ENCODE measurements around the gene RNASEL. TPM values are rescaled to one million over a fixed set of nuclear protein-coding genes. Genes with fewer than 3 reads are reported as not detected.

RNASEL gene
- polyA plus RNA-seq, 12 donors, result 2.8 to 8.9 (median 5.9) TPM; not detected in 1

DNA sequence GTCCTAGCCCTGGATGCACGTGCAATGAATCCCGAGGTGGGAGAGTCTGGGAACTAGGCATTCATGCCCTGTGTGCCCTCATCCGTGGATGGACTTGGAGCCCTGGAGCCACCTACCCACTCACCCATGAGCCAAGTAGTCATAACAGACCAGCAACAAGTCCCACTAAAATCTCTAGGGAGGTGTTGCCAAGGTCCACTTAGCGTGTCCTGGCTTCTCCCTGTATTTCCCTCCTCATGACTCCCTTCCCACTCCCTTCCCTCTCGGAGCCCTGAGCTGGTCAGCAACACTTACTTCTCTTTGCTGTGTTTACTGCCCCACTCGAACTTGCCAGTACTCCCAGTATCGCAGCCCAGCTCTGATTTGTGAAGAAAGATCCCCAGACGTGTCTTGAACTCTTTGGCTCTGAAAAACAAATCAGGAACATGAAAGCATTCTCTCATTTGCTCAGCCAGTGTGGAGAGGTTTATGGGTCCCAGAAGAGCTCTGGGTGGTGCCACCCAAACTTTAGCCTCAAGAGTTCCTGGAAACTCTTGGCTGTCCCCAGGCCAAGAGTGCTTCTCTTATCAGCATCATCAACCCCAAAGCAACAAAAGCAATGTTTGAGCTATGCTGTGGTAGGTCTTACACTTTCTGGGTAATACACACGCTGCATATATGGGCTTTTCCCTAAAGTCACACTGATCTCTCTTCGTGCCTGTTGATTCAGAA is 14.0 kb upstream of the RNASEL start:
- DNase-seq, result no peak

DNA sequence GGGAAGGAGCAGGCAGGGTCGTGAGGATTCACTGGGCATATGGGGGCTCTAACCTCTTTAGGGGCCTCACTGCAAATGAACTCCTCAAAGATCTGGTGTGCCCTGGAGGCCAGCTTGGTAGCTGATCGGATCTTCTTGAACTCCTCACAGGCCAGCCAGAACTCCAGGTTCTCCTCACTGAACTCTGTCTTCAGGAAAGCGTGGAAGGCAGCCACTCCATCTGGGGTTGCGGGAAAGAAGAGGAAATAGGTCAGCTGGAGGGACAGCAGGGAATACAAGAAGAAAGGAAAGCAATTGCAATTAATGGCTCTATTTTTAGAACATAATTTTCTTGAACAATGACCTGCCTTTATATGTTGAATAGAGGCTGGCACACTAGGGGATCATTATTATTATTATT is 12.9 kb upstream of the RNASEL start:
- no peak for DNase-seq

DNA sequence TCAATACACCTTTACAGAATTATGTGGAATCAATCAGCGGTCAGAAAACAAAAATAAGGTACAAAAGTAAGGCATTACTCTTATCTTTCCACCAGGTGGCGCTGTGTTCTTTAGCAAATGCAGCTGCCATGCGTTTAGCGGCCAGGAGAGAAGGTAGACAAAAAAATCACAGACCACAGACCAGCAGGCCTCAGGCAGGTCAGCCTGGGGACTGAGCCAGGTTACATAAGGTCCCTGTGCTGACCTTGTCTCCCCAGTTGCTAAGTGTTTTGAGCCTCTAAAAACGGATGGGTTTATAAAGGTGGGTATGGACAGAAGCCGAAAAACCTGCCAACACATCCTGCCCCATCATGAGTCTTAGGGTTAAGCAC is 12.3 kb upstream of the RNASEL start:
- DNase-seq, result peak; percentile 86

GRCh38 chr1:182600745-182601415 is 11.8 kb upstream of the RNASEL start:
- DNase-seq, result no peak

- DNase-seq, result no peak
These were observed 11.1 kb upstream of the RNASEL start for GRCh38 chr1:182600036-182600713.

DNA sequence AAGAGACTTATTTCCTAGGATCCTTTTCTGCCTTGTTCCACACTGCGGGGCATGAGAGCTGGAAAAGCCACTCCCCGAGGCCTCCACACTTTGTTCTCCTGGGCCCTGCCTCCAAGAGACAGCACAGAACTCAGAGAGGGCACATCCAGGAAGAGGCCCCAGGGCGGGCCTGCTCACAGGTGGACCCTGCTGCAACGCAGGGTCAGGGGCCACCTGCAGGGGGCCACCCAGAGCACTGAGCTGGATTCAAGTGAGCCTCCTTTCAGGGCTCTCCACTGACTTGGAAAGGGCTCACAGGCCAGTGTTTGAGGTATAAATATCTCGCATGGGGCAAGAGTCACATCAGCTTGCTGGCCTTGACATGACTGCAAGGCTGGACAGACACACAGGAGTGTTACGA is 10.3 kb upstream of the RNASEL start:
- no peak for DNase-seq

- no peak for DNase-seq
These were observed 9.2 kb upstream of the RNASEL start for GRCh38 chr1:182598296-182598695.

DNA sequence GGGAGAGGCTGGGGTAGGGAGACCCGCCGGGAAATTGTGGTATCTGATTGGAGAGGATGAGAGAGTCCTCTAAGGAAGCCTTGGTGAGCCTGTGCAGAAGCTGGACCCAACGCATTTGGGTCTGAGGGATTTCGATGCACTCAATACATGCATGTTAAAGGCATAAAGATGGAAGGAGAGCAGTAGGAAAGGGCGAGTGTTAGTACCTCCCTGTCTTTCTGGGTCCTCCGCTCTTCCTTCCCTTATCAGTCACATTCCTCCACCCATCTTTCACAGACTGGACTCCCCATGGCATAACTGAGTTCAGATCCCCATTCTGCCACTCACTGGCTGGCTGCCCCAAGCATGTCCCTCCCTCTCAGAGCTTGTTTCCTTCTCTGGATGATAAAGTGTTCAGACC is 7.9 kb upstream of the RNASEL start:
- no peak for DNase-seq

DNA sequence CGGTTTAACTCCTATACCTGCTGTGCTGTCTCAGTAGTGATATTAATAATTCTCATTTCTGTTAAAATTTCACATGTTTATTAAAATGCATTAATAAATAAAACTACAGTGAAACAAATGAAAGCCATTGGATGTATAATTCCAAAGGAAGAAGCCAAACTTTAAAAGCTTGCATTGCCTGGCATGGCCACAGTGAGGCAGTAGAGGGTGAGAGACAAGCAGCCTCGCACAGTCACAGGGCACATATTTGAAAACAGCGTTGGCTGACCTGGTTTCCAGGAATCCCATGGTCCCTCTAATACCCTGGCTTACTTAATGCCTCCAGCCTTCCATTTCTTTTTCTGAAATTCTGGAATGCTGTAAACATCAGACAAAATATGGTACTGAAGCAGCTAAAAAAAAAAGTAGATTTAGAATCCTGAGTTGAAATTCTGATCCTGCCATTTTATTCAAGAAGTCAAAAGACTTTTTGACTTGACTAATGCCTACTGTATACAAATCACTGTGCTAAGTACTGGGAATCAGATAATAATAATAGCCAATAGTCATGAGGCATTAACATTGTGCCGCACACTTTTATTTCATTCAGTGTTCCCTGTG is 6.7 kb upstream of the RNASEL start:
- no peak for DNase-seq

GRCh38 chr1:182589931-182590330 is 875 bp upstream of the RNASEL start:
- no peak for DNase-seq

- DNase-seq, result no peak
These were observed 464 bp upstream of the RNASEL start for GRCh38 chr1:182589520-182589919.

- DNase-seq, result no peak
These were observed 1.2 kb downstream of the RNASEL start for GRCh38 chr1:182587666-182588499.

DNA sequence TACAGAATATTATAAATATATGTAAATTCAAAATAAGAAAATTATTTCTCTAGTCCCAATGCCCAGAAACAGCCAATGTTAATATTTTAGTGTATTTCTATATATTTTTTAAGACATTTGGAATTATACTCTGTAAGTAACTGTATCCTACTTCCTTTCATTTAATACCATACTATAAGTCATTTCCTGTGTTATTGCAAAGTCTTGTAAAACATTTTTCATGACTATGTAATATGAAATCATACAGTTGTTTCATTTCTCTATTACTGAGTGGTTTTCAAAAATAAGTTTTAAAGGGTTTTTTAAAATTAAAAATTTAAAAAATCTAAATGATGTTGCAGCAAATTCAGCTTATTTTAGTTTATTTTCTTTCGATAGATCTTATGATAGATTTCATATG is 2.0 kb downstream of the RNASEL start:
- no peak for DNase-seq

GRCh38 chr1:182586380-182586779 is 2.7 kb downstream of the RNASEL start:
- DNase-seq, result no peak

- DNase-seq, result no peak
These were observed 4.3 kb downstream of the RNASEL start for GRCh38 chr1:182584746-182585145.

DNA sequence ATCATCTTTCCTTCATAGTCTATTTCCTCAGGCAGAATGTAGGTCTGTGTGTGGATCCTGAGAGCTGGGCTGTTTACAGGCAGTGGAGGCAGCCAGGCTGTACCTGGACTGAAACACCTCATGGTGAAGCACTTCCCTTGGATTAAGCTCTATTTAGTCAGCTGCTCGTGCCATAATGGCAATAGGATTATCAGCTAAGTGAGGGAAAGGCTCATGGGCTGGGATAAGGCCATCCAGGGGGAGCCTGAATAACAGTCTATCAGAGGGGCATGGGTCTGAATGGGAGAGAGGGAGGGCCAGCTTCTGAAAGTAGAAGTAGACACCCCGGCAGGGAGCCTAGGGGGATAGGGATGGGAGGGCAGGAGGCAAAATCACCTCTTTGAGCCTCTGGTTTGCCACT is 8.3 kb downstream of the RNASEL start:
- no peak for DNase-seq

- DNase-seq, result no peak
These were observed 13.4 kb downstream of the RNASEL start for GRCh38 chr1:182575540-182576149.

DNA sequence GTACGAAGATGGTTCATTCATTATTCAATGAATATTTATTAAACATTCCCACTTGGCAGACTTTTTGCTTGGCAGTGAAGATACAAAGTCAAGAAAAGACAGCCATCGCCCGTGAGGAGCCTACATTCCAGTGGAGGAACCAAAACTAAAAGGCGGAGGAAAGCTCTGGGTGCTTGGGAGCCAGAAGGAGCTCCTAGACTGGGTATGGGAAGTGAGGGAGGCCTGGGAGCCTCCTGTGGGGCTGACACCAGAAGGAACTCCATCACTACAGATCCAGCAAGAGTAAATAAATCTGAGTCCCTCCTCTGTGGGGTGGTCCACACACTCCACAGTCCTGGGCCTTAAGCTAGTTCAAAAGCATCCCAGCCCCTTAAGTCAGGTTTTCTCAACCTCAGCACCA is 14.9 kb downstream of the RNASEL start:
- no peak for DNase-seq

GRCh38 chr1:182570611-182570970 is 18.5 kb downstream of the RNASEL start:
- no peak for DNase-seq

- DNase-seq, result no peak
These were observed 19.0 kb downstream of the RNASEL start for GRCh38 chr1:182569939-182570610.
